HuH-7 (cell line): ENCODE data around the gene CRYZ.

Source experiments
- DNase-seq: peaks from one replicate; pipeline ENCODE4 v3.0.0; 2011; ENCODE audit warnings: low spot score

CRYZ gene

DNA sequence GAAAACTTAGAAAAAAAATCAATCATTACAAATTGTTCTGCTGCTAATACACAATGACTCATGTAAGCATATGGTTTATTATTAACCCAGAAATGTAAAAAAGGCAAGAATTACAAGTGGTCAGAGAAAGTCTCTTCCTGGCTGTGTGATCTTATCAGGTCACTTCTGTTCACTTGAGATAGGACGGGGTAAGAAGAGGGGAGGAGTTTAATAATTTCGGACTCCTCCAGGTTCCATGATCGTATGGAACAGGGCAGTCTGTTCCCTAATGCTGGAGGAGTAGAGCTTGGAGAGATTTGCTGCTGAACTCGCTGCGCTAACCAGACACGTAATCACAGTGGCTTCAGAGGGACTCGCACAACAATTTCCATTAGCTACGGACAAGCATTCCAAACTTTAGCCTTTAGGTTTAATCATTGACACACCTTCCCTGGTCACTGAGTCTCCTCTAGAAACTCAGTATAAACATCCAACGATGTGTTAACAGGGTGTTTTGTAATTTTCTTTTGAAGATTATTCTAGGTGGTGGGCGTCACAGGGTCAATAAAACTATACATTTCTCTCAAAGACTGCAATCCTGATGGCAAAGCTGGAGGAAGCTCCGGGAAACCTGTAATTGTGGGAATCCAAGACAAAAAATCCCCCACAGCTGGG is 1.3 kb downstream of the CRYZ start:
- peak; percentile 52 for DNase-seq

DNA sequence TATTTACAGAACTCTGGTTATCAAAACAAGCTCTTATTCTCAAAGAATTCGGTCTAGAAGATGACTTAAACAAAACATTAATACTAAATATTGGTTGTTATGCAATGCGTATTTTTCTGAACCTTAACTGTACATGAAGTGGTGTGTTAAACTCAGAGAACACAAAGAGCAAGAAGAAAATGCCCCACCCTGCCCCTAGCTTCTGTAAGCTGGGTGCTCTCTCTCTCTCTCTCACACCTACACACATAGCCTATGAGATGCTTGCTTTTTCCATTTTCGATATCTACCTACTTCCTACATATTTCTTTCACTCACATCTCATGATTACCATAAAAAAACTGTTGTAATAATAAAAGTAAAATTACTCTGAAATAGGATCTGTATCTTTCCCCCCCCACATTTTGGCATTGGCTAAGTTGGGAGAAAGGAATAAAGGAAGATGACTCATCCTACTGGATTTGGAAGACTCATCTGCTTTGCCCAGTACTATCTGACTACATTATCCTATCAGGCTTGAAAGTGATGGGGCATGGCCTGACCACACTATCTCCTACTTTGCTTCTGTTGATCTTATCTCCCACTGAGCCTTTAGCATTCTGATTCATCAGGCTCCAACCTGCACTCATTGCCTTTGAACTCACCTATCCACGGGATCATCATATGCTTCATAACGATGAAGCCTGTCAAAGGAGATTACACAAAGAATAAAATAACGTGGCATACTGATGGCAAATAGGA is 2.9 kb downstream of the CRYZ start:
- no peak for DNase-seq

DNA sequence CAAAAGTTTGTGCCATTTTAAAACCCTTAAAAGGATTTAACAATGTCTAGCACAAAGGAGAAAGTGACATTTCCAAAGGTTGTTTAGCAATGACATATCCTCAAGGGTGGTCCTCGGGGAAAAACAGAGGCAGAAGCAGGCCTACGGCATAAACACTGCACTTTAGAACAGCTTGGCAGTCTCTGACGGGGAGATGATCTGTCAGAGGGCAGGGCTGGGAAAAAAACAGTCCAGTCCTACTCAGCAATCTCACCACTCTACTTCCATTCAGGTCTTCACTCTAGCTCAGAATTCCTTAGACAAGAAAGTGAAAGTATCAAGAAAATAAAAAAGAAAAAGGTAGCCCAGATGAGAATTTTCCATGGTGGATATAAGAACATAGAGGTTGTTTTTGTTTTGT is 4.1 kb downstream of the CRYZ start:
- DNase-seq: no peak

DNA sequence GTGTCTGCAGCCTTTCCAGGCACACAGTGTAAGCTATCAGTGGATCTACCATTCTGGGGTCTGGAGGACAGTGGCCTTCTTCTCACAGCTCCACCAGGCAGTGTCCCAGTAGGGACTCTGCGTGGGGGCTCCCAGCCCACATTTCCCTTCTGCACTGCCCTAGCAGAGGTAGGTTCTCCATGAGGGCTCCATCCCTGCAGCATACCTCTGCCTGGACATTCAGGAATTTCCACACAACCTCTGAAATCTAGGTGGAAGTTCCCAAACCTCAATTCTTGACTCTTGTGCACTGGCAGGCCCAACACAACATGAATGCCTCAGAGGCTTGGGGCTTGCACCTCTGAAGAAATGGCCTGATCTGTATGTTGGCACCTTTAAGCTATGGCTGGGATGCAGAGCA is 6.8 kb downstream of the CRYZ start:
- DNase-seq: no peak

DNA sequence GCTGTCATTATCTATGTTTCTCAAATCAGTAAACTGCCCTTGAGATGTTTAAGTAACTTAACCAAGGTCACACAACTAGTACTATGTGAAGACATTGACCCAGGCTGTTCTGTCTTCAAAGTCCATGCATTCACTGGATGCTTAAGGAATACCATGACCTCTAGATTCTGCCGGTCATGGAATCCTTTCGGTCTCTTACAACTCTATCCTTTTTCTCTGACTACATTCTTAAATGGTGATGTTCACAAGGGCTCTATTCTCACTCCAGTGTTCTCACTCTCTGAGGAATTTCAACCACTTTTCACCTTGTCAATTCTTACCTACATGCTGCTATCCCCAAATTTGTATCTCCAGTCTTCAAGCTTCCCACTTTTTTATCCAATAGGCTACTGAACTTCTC is 15.2 kb downstream of the CRYZ start:
- no peak for DNase-seq

DNA sequence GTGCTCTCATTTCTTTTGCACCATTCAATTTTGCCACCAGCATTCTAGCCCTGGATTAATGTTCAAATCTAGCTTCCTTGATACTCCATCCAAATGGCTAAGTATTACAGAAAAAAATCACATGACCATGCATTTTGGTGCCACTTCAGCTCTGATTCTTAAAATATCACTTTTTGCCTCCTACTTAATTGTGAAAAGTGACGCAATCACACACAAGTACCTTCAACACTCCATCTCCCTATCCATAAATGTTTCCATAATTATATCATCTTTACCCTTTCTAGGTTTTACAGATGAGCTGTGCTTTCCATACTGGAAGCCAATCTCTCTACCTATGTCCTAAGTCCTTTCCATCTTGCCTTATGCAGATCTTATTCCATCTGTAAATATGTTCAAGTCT is 16.0 kb downstream of the CRYZ start:
- no peak for DNase-seq

DNA sequence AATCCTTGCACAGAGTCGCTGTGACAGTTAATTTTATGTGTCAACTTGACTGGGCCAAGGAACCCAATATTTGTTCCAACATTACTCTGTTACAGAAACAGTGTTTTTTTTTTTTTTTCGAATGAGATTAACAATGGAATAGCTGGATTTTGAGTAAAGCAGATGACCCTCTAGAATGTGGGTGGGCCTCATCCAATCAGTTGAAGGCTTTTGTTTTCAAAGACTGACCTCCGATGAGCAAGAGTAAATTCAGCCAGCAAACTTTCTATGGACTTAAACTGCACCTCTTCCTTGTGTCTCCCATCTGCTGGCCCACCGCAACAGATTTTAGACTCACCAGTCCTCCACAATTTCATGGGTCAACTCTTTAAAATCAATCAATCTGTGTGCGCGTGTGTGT is 17.0 kb downstream of the CRYZ start:
- DNase-seq: no peak

DNA sequence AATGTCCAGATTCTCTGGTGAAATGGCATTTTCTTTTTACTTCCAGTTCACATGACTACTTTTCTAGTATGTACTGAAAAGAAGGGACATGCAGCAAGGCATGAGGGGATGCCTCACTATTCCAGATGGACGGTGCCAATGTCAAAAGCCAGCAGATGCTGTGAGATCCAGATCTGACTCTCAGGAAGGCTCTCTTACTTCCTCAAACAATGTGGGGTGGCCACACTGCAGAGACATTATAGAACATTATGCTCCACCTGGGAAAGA is 17.7 kb downstream of the CRYZ start:
- DNase-seq: no peak

DNA sequence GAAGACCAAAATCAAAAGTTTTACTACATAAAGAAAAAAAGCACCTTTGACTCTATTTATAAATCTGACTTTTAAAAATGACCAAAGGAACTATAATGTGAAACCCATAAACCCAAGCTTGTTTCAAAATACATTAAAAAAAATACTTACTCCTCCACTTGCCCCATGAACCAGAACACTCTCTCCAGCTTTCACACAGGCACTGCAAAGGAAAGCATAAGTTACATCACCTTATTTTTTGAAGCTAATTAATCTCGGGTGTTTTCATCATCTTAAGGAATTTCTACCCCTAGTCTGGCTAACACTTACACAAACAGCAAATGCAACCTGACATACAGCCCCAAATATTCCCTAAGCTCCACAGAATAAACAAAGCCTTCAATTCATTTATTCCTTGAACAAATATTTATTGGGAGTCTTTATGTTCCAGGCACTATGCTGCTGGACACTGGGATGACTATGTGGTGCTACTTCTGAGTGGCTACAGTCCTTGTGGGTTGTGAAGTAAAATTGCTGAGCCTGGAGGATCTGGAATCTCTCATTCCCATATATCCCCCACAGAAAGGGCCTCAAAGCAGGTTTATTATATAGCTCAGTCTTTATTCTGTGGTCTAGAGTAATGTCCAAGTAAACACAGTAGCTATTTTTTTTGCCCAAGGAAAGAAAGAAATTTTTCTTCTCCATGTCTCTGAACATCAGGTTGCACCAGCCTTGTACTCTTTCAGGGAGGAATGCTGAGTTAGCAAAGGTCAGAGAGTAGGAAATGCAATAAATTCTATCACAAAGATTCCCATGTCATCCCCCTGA is 18.2 kb downstream of the CRYZ start:
- no peak for DNase-seq

DNA sequence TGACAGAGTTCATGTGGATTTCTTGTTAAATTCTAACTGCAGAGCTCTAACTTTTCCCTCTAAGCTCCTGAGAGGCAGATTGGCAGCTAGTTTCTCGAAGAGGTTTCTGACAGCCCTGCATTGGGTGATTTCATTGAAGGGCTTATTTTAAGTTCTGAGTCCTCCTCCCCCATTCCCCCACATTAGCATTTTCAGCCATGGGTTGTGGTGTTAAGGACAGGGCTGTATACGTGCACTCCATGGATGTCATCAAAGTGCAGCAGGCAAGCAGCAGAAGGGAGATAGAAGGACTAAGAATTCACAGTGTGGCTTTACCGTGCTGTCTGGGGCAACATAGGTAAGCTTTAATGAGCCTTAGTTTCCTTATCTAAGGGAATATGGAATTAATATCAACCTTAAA is 19.0 kb downstream of the CRYZ start:
- no peak for DNase-seq

DNA sequence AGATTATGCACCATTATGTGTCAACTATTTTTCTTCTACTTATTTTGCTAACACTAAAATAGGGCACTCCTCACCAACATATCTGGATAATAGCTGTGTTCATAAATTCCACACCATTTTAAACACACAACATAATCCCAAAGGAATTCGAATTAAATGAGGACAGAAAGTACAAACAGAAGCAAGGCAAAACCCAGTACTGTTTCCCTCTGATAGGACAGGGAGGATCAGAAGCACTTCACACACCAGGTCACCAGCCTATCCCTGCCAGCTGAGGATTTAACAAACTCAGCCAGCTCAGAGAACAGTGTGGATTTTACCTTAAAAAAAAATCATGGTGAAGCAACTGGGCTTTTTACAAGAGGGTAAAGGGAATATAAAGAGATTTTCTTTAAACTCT is 20.0 kb downstream of the CRYZ start:
- DNase-seq: no peak

DNA sequence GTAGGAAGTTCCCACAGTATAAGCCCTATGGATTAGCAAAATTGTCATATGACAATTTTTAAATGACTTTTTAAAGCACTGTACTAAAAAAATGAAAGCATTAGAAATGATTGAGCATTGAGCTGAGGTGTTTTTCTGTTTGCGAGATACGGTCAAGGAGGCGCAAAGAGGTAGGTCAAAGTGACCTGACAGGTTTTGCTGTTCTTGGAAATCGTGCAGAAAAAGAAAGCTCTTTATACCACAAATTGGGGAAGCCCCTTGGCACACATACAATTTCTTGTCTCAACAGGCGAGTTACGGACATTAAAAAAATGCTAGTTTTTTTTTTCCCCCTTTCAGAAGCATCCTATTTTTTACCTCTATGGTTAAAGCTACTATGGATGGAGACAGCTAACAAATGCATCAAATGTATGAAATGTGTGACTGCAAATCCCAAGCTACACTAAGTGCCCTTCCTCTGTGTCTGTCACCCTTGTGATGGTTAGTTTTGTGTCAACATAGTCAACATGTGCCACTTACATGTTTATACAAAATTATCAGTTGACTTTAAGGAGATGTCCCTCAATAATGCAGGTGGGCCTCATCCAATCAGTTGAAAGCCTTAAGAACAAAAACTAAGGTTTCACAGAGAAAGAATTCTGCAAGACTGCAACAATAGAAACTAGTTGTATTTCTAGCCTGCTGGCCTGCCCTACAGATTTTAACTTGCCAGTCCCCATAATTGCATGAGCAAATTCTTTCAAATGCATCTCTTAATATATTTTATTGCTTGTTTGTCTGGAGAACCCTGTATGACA is 29.3 kb downstream of the CRYZ start:
- DNase-seq: no peak

DNA sequence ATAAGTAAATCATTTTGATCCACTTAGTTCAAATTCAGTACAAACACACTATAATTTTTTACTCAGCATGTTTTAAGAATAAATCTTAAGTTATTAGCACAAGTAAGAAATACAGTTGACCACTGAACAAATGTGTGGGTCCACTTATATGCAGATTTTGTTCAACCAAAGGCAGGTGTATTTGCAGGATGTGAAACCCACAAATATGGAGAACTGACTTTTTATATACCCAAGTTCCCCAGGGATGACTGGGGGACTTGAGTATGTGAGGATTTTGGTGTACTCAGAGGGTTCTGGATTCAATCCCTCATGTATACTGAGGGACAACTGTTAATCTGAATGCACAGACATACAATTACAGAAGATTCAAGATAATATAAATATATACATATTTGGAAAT is 33.5 kb downstream of the CRYZ start:
- DNase-seq: no peak

DNA sequence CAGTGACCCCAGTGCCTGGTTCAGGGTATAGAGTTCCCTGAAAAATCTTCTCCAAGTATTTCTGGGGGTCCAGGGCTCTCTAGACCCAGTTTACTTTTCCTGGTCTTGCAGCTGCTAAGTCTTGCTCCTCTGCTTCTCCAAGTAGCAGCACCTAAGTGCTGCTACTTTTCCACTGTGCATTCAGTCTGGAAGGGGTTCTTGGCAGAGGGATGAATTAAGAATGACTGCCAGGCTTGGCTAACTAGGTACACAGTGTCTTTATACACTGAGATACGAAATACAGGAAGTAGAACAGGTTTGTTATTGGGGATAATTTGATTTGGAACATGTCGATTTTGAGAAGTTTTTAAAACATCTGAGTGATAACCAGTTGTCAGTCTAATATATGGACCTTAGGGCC is 35.0 kb downstream of the CRYZ start:
- DNase-seq: no peak

DNA sequence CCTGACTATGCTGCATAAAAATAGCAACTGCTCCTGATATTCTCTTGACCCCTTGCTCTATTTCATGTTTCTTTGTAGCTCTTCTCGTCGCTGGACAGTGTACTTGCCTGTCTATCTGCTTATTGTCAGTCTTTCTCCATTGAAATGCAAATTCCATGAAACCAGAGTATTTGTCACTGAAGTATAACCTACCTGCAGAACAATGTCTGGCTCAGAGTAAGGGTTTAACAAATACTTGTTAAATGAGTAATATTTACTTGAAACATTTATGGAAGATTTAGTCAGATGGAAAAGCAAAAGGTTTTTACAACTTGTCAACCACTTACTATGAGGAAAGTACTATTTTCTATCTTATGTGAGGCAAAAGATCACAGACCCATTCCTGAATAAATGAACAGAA is 39.4 kb downstream of the CRYZ start:
- no peak for DNase-seq

DNA sequence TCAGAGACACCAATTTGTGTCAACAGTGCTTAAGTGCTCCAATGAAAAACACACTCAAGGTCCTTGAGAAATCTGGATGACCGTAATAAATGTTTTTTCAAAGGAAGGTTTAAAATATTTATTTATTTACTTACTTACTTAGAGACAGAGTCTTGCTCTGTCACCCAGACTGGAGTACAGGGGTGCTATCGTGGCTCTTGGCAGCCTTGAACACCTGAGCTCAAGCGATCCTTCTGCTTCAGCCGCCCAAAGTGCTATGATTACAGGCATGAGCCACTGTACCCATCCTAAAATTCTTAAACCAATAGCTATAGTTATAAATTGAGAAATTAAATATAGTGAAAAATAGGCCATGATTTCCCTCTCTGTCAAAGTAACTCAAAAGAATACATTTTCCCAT is 41.9 kb downstream of the CRYZ start:
- no peak for DNase-seq

DNA sequence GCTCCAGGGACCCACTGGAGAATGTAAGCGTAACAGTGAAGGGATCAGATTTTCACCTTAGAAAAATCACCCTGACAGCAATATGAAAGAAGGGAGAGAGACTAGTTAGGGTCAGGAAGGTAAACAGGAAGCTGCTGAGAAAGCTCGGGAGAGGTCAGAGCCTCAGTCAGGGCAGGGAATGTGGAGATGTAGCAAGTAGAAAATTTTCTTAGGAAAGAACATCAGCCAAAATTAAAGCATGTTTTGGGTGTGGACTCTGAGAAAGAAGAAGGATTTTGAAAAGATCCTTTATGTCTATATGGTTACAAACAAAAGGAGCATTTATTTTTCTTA is 42.5 kb downstream of the CRYZ start:
- DNase-seq: no peak

DNA sequence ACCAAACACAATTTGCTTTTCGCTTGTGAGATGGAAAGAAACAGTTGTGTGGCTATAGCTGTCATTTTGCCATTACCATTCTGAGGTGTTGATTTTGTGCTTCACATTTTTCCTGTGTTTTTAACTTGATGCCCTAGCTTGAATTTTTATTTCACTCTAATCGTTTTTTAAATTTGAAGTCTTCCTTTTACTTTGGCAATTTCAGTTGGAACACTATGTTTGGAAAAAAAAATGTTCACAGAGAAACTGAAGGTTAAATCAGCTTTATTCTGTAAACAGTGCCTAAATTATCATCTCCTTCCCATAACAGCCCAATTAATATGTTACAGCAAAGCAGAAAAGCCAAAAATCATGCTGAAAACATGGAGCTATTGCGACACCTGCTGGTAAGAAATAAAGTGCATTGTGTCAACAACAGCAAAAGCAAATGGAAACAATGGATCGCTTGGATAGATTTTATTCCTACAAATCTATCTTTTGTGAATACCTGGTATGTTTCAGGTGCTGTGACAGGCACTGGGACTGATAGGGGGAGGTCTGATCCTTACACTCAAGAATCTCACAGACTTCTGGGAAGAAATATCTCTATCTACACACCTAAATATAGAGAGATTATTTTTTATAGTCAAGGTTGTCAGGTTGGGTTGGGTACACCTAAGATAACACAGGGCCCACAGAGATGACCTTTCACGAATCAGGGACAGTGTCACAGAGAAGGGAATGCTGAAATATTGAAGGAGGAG is 43.1 kb downstream of the CRYZ start:
- DNase-seq: no peak

DNA sequence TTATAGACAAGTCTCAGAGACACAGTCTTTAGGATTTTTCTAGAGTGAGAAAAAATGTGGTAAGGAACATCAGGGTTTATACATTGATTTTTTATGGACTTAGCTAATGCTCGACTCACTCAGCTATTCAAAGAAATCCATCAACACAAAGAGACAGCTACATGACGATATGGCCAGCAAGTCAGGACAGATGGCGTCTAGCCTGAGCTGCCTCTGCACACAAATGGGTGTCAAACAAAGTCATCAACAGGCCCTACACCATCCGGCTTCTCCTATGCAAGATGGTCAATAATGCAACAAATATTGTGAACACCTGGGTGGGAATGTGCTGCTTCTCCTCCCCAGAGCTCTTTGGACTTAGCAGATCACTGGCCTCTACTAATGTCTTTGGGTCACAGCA is 45.9 kb downstream of the CRYZ start:
- DNase-seq: no peak

DNA sequence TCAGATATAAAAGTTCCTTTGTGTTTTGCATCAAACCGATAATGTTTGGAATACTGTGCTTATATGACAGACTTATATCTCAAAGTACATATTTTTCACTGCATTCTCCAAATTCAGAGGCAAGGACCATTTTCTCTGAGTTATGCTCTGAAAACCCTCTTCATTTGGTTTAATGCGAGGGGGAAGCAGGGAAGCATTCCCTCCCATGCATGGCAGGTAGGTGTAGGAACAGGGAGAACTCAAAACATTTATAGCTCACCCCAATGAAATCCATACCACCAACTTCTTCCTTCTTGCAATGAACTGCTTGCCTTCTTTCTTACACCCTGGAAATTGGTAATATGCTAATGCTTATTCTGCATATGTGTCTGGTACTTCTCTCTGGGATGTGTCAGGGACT is 48.5 kb downstream of the CRYZ start:
- no peak for DNase-seq

DNA sequence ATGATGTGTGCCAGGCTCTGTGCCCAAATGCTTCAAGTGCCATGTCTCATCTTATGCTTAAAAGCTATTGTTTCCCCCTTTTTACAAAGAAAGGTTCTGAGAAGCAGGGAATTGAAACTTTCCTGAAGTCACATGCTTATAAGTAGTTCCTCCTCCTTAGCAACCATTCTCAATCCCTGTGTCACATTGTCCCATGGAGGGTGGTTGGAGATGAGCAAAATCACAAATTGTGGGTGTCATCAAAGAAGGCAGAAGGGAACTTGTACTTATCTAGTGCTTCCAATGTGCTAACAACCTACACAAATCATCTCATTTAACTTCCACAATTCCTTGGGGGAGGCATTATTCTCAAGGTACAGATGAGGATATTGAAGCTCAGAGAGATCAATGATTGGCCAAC is 49.2 kb downstream of the CRYZ start:
- no peak for DNase-seq

DNA sequence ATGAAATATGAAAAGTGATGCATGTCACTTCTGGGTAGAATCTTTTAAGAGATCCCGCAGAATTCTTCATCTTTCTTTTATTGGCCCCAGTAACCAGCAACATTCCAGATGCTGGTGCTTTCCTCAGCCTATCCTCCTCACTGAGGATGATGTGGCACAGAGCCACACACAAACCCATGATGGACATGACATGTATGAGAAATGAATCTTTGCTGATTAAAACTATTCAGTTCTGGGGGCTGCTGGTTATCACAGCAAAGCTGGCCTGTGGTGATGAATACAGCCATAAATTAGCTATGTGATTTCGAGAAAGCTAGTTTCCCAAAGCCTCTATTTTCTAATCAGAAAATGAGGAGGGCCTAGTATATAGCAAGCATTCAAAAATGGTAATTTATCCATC is 51.0 kb downstream of the CRYZ start:
- DNase-seq: no peak
